ENCODE measurements around the gene ACTR3C.
"Not testable (repeated sequence)": the region's sequence is repeated elsewhere in the genome, so short reads cannot be mapped to it uniquely, and the experiment has no call there.

ACTR3C gene

DNA sequence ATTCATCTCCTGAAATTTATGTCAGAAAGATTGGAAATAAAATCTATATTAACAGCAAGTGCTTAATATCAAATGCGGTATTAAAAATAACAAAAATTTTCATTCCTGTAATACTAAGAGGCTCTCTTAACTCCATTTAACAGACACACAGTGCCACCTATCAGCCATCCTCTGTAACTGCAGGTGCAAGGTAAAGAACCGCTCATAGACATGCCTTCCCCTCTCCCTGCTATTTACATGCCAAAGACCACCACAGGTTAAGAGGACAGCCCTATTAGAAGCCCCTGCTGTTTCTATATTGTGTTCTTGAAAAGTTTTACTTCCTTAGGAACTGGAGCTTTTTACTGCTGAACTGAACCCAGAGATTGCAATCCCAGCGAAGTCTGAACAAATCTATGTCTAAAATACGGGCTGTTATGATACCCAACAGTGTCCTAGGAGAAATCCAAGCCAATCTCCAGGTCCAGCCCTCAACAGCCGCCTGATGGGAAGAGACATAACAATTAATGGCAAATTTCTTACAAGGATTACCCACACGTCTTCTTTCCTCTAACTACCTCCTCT is 47.1 kb downstream of the ACTR3C start:
- peak; percentile 16 for DNase-seq

DNA sequence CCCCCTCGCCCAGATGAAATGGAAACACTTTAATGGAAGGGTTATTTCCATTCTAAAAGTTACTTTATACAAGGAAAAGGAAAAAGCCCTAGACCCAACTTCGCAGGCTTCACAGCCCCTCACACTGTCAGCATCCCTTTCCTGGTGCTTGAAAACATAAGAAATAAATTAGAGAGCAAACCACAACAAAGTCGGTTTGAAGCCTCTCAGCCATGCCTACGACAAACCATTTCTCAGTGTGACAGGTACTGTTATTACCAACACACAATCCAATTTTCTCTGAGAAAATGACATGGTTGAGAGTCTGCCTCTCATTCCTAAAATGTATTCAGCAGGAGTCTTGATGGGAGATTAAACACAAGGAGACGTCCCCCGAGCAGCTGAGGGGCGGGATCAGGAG is 51.4 kb downstream of the ACTR3C start:
- not testable (repeated sequence) for DNase-seq

DNA sequence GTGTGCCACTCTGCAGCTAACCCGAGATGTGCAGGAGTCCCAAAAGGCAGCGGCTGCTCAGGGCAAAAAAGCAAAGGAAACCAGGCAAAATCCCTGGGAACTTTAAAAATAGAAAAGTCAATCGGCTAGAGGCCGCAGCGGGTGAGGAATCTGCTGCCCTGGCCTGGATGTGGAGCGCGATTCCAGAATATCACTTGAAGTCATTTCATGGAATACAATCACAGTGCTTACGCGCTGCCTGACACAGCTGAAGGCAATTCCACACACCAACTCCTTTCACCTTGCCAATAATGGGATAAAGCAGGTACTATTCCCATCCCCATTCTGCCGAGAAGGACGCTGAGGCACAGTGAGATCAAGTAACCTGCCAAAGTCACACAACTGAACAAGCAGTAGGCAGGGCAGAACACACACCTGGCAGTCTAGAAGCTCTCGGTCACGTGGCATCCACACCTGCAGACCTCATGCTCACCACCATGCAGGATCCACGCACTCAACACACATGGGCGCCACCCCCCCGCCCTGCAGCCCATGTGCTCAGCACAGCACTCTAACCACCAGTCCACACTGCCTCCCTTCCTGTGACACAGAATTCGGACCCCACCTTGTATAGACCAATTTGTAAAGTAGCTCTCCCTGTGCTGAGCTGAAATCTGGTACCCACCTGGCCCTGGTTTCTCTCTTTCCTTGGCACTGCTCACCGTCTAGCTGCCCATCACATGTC is 53.1 kb downstream of the ACTR3C start:
- DNase-seq: not testable (repeated sequence)

DNA sequence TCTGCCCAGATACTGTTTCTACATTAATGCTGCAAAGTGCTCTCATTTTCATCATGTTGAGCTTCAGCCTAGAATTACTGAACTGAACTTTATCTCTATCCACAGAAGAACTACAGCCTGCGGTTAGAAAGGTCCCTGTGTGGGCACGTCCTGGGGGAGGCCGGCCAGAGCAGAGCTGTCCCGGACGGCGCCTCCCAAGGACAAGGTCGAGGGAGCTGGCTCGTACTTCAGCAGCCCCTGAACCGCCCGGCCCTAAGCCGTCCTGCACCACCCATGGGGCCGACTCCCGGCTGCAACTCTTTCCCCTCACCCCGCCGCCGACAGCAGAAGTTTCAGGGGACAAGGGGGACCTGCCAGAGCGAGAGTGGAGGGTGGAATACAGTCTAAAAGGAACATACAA is 54.5 kb downstream of the ACTR3C start:
- not testable (repeated sequence) for DNase-seq

DNA sequence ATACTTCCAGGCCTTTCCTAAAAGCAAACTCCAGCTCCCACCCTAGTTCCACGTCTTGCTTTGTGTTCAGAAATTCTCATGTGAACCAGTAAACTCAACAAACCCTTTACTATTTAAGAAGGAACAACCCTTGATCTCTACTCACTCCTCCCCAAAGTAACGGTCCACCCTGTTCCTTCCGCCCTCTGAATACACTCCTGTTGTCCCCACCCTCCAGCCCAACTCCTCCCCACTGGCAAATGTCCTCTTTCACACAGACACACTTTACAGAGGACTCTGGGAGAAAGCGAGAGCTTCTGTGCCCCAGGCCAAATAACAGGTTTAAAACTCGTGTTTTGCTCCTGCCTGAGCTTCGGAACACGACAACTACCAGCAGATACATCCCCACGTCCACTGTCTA is 55.1 kb downstream of the ACTR3C start:
- not testable (repeated sequence) for DNase-seq

DNA sequence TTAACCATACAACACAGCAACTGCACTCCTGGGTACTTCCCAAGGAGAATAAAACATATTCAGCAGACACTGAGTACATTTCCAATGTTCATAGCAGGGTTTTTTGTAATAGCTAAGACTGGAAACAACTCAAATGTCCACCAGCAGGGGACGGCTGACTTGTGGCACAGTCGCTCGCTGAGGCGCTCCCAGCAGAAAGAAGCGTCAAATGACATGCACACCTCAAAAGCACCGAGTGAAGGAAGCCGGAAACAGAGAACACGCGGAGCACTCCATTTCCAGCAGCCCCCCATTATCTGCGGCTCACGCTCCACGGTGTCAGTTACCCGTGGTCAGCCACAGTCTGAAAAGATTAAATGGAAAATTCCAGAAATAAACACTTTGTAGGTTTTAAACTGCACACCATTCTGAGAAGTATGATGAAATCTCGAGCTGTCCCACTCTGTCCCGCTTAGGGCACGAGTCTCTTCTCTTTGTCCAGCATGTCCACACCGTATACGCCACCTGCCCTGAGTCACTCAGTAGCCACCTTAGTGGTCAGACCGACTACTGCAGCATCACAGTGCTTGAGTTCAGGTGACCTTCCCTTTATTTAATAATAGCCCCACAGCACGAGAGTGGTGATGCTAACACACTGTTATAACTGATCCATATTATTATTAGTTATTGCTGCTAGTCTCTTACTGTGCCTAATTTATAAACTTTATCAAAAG is 56.2 kb downstream of the ACTR3C start:
- DNase-seq: not testable (repeated sequence)

DNA sequence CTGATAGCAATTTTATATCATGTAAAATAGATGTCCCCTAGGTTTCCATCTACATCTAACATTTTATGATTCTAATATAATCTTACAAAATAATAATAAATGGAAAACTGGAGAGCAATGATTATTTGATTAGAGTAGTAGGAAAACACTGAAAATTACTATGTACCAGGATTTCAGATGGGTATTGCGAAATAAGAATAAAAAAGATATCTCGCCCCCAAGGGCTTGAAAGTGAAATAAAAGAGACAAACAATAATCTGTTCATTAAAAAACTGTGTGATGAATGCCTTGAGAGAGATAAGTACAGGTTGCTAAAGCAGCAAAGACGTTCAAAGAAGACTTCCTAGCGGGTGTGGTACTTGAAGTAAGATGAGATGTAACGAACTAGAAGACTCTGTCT is 60.7 kb downstream of the ACTR3C start:
- not testable (repeated sequence) for DNase-seq

DNA sequence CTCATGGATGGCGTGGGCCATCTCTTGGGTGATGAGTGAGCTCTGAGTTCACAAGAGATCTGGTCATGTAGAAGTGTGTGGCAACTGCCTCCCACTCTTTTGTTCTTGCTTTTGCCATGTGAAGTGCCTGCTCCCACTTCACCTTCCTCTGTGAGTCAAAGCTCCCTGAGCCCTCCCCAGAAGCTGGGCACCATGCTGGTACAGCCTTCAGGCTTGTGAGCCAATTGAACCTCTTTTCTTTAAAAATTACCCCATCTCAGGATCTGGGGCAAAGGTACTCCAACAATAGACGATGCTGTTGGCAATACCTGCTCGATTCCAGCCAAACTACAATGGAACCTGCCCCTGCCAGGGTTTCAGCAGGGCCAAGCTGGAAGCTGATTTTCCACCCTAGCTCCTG is 75.6 kb downstream of the ACTR3C start:
- DNase-seq: not testable (repeated sequence)

DNA sequence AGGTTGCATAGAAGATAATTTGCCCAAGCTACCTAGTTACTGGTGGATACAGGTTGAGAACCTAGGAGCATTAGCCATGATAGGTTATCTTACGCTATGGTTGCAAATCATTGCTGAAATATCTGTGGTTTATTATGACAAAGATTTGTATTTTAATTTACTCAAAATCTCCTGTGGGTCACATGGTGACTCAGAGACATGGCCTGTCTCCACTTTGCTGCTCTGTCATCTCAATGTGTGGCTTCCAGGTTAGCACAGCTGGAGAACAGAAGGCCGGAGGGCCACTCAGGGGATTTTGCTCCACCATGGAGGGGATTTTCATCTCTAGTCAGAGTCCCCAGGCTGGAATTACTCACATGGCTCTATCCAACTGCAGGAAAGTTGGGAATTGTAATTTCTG is 78.1 kb downstream of the ACTR3C start:
- DNase-seq: not testable (repeated sequence)

DNA sequence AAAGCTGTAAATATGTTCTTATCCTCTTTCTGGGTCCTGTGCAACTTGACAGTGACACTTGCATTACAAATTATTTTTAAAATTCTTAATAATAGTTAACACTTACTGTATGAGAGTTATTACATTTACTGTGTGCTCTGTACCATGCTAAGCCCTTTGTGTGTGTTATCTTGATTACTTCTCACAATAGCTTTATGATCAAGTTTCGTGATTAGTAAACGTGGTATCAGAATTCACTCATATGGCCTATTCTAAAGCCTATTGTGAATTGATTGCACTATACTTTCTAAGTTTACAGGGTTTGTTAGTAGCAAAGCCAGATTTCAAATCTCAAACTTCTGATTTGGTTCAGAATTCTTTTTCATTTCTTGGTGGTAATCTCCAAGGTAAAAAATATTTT is 80.4 kb downstream of the ACTR3C start:
- DNase-seq: not testable (repeated sequence)

DNA sequence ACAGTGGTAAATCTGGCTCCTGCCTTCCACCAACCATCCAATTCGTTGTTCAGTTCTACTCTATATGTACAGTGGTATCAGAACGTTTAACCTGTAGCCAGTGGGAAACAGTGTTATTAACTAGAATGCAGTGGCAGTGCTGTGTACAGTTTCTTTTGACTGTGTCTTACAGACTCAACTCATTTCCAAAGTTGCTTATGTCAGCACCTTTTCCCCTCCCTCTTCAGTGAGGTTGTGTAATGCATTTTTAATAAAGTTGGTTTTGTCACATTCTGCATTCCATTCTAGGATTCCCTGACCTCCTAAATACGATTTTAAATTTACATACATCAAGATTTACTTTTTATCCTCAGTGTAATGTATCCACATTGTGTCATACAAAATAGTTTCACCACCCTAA is 97.9 kb downstream of the ACTR3C start:
- not testable (repeated sequence) for DNase-seq

DNA sequence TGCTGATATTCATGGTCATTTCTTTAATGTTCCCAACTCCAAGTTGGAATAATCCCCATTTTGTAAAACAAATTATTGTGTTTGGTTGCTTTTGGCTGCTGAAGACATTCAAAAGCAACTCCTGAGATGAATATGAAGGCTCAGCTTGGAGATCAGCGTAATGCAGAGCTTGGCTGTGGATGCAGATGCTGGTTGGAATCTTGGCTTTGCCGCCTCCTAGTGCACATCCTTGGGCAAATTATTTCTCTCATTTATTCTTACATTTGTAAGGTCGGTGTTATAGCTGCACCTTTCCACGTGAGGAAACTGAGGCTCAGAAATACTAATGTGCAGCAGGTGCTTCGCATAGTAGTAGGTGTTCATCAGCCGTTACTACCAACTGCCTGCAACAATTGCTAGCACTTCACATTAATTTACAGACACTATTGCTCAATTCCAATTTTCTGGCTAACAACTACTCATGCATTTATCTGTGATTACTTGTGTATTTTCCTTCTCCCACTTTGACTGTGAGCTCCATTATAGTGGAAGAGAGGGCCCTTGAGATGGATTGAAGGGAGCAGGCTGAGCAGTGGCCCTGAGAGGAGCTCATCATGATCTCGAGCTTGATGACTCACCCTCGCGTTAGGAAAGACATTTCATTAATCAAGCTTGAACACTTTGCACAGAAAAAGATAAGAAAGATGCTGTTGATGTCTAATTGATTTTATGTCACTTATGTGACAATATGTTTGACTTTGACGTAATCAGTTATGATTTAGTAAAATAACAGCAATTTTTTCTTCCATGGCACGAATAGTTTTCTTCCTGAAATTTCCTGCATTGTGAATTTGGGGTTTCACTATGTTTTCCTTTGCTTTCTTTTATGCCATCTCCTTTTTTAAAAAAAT is 101.0 kb downstream of the ACTR3C start:
- not testable (repeated sequence) for DNase-seq

DNA sequence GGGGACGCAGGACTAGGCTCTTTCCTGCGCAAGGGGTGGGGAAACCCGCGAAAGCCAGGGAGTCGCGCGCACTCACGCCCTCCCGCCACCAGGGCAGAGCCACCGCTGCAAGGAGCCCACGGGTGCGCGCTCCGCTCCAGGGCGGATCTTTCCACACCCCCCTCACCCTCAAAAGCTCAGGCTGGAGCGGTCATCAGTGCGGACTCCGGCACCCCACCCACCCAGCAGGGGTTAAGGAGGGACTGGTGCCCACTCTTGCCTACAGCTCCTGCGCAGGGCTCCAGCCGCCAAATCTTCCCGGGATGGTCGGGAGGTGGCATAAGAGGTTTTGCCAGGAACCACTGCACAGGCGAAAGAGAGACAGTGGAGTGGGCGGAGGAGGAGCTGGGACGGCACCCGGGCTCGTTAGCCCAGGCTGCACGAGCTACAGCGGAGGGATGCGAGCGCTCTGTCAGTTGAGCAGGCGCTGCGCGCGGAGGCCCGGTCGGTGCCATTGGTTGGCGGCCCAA is 102.6 kb downstream of the ACTR3C start:
- DNase-seq: not testable (repeated sequence)

DNA sequence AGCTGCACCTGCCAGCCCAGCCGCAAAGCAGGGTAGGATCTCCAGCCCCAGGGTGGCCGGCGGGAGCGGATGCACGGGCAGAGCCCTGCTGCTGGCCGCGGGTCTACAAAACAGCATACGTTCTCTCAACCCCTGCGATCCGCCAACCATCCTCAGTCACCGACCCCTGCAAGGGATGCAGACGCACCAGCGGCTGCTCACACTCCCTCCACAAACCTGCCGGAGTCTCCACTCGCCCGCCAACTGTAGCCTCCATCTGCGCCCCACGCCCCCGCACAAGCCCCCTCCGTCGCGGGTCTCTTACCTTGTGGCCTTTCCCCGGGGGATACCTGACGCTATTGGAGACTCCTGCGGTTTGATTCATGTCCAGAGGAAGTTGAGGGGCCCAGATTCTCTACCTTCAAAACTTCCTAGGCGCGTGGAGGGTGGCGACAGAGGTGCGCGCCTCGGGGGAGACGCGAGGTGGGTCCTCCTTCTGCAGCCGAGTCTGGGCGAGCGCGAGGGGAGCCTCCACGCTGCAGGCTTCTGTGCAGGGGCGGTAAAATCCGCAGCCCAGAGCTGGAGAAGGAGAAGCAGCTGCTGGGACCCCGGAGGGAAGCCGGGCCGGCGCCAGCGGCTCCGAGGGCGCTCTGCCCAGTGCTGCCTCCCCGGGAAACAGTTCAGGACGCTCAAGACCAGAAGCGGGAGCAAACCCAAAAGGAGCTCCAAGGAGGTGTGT is 103.2 kb downstream of the ACTR3C start:
- not testable (repeated sequence) for DNase-seq

DNA sequence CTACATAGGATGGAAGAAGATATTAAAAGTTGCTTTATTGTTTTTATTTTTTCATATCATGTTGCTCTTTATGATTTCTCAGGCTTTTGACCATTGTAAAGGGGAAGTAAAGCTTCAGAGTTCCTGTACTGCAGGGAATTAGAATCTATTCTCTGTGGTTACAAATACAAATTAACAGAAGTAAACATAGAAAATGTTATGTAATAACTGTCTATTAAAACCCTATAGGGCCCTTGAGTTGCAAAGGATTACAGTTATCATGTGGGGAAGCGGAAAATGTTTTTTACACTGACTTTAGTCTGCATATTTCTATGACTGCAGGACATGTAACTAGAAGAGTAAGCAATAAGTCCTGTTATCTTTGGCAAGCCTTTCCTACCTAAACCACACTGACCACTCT is 116.5 kb downstream of the ACTR3C start:
- not testable (repeated sequence) for DNase-seq

DNA sequence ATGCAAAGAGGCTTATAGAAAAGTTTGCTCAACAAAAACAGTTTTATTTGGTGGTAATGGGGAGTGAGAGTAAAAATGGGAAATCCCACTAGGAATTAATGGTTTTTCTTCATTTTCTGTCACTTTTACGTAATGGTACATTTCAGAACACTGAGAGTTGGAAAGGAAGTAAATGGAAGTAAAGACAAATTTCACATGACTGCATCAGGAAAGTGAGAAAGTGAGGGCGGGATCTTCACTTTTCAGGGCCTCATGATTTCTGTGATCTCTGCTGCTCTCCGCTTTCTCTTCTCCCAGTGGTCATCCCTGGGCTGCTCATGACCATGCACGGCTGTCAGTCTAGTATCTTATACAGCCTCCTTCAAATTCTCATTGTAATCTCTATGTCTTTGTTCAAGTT is 117.5 kb downstream of the ACTR3C start:
- not testable (repeated sequence) for DNase-seq

DNA sequence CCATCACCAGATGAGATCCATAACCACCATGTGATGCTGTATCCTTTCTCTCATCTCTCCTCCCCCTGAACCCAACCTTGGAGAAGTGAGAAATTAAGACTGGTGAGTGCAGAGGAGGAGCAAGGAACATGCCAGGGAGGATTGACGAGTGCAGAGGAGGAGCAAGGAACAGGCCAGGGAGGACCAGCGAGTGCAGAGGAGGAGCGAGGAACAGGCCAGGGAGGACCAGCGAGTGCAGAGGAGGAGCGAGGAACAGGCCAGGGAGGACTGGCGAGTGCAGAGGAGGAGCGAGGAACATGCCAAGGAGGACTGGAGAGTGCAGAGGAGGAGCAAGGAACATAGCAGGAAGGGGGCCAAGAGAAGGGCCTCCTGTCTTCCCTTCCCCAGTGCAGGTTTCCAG is 118.8 kb downstream of the ACTR3C start:
- DNase-seq: not testable (repeated sequence)

DNA sequence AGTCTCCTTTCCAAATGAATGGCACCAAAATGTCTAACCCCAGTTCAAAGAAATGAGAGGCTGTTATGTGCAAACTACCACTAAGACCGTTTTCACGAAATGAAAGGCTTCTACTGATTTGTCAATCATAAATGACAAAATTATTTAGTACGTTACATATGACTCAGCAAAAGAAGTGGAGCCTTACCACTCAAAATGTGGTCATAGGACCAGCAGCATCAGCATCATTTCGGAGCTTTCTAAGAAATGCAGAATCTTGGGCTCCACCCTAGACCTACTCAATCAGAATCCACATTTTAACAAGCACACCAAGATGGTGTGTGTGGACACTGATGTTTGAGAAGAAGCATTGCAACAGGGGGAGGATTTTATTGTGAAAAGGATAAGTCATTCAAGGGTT is 120.5 kb downstream of the ACTR3C start:
- not testable (repeated sequence) for DNase-seq
